GM12878 (cell line): ENCODE data around the gene PRKG1. TPM values are rescaled to one million over a fixed set of nuclear protein-coding genes. Genes with fewer than 3 reads are reported as not detected.

Source experiments
- ATAC-seq: fragments of 200-7000 bp; cut with Tn5 transposase; 3 replicates; pipeline ENCODE4 v1.9.1; 2020; ENCODE audit warnings: mild to moderate bottlenecking, moderate library complexity
- BruUV-seq: library from RNA; stranded (reverse); fragments of 400-500 nt; replicated peaks from 2 replicates; lab custom pipeline; 2021; lab: Mats Ljungman, UMichigan
- CTCF ChIA-PET: fragments of 300-600 bp; sonication (Branson Sonifier 250); formaldehyde crosslinking; extraction: SDS; loops from one replicate; lab custom pipeline; 2021; ENCODE audit warnings: inconsistent platforms; lab: Yijun Ruan, JAX
- POLR2A ChIA-PET: fragments of 350-600 bp; formaldehyde crosslinking; extraction: SDS; loops from one replicate; lab custom pipeline; 2021; ENCODE audit warnings: inconsistent platforms; lab: Charles Lee
- RAD21 ChIA-PET: fragments of 300-600 bp; sonication (Branson Sonifier 250); formaldehyde crosslinking; loops from one replicate; lab custom pipeline; 2023; ENCODE audit warnings: antibody characterized with exemption; ENCODE audit not compliant: unreplicated experiment; lab: Charles Lee
- SMC1A ChIA-PET: fragments of 300-600 bp; sonication (Branson Sonifier 250); formaldehyde crosslinking; loops from one replicate; lab custom pipeline; 2023; ENCODE audit not compliant: unreplicated experiment, uncharacterized antibody; lab: Charles Lee
- DNase-seq: peaks from one replicate; pipeline ENCODE4 v3.0.0-alpha.2; 2011; ENCODE audit warnings: low read depth, low spot score
- FAIRE-seq: peaks from 3 replicates; lab custom pipeline; 2011; peaks lifted over from hg19 to GRCh38; lab: Jason Lieb, UNC
- H2AFZ ChIP-seq: 2 replicates; pipeline ENCODE4 v1.6.0; 2011; ENCODE audit warnings: low read depth, low read length, control low read depth; ENCODE audit not compliant: control insufficient read depth
- H3K27ac ChIP-seq: 2 replicates; pipeline ENCODE4 v1.5.1; 2011; ENCODE audit warnings: control low read depth; ENCODE audit not compliant: control insufficient read depth, insufficient read depth
- H3K27me3 ChIP-seq, 2 experiments: replicated peaks in 1 of 2; 2 replicates each; pipeline versions ENCODE4 v1.6.0 to v1.6.1; 2011; ENCODE audit warnings: low read length in 1 of 2; ENCODE audit not compliant: control insufficient read depth in 2 of 2, insufficient read depth in 2 of 2
- H3K36me3 ChIP-seq, 2 experiments: 2 replicates each; pipeline ENCODE4 v1.5.1; 2011; ENCODE audit warnings: low read length in 1 of 2; ENCODE audit not compliant: control insufficient read depth in 2 of 2, insufficient read depth in 2 of 2
- H3K4me1 ChIP-seq: 2 replicates; pipeline ENCODE4 v1.6.1; 2011; ENCODE audit warnings: mild to moderate bottlenecking, low read length, moderate library complexity, mixed read lengths; ENCODE audit not compliant: control insufficient read depth, insufficient read depth
- H3K4me2 ChIP-seq: 2 replicates; pipeline ENCODE4 v1.6.0; 2011; ENCODE audit warnings: control low read depth; ENCODE audit not compliant: control insufficient read depth, insufficient read depth
- H3K4me3 ChIP-seq: fragments of 200-600 bp; sonication (generic); 2 replicates; pipeline ENCODE4 v1.5.1; 2016
- H3K79me2 ChIP-seq: 2 replicates; pipeline ENCODE4 v1.6.0; 2011; ENCODE audit warnings: low read length; ENCODE audit not compliant: control insufficient read depth, insufficient read depth
- H3K9ac ChIP-seq: 2 replicates; pipeline ENCODE4 v1.8.0; 2011; ENCODE audit warnings: low read length, control low read depth, mixed read lengths; ENCODE audit not compliant: control insufficient read depth, insufficient read depth
- H3K9me3 ChIP-seq: replicated peaks from 3 replicates; pipeline ENCODE4 v1.5.1; 2011; ENCODE audit warnings: mild to moderate bottlenecking, low read length; ENCODE audit not compliant: control insufficient read depth, insufficient read depth
- H4K20me1 ChIP-seq: 2 replicates; pipeline ENCODE4 v1.6.0; 2011; ENCODE audit not compliant: control insufficient read depth, insufficient read depth
- CEBPZ ChIP-seq: fragments of 150-350 bp; IDR thresholded peaks from 2 replicates; pipeline ENCODE4 v1.6.1; 2016; ENCODE audit warnings: low read depth, low read length
- E2F4 ChIP-seq: IDR thresholded peaks from 2 replicates; pipeline ENCODE4 v1.6.1; 2012; ENCODE audit warnings: low read depth, low read length, improper control_type of control experiment
- ETV6 ChIP-seq, 2 experiments: fragments of 450-650 bp in 1 of 2; IDR thresholded peaks in 1 of 2; conservative IDR thresholded peaks in 1 of 2; 2 replicates each; pipeline ENCODE4 v1.6.1; 2014; ENCODE audit warnings: antibody characterized with exemption in 1 of 2, borderline replicate concordance in 1 of 2, low read depth in 1 of 2, mild to moderate bottlenecking in 1 of 2, moderate library complexity in 1 of 2
- GABPA ChIP-seq: IDR thresholded peaks from 2 replicates; pipeline ENCODE4 v1.6.1; 2014; ENCODE audit warnings: antibody characterized with exemption, low read depth, mild to moderate bottlenecking, inconsistent platforms
- IKZF2 ChIP-seq, 2 experiments: fragments of 450-650 bp; IDR thresholded peaks; 2 replicates each; pipeline ENCODE4 v1.6.1; 2017; ENCODE audit warnings: mild to moderate bottlenecking in 2 of 2, moderate library complexity in 2 of 2
- NR2C2 ChIP-seq: IDR thresholded peaks from 2 replicates; pipeline ENCODE4 v1.6.1; 2011; ENCODE audit warnings: borderline replicate concordance, low read depth; ENCODE audit not compliant: control insufficient read depth, insufficient read length
- PML ChIP-seq: IDR thresholded peaks from 2 replicates; pipeline ENCODE4 v1.6.1; 2012; ENCODE audit warnings: low read length, inconsistent platforms
- RAD21 ChIP-seq: IDR thresholded peaks from 2 replicates; pipeline ENCODE4 v1.6.1; 2011; ENCODE audit warnings: mild to moderate bottlenecking, low read depth, low read length, moderate library complexity; ENCODE audit not compliant: insufficient read depth
- RUNX3 ChIP-seq: IDR thresholded peaks from 2 replicates; pipeline ENCODE4 v1.6.1; 2012; ENCODE audit warnings: low read length, inconsistent platforms
- SKIL ChIP-seq: fragments of 450-650 bp; IDR thresholded peaks from 2 replicates; pipeline ENCODE4 v1.6.1; 2017; ENCODE audit warnings: mild to moderate bottlenecking, low read depth, inconsistent platforms; ENCODE audit not compliant: poor library complexity, severe bottlenecking
- SREBF1 ChIP-seq: IDR thresholded peaks from 2 replicates; pipeline ENCODE4 v1.6.1; 2012; ENCODE audit warnings: mild to moderate bottlenecking, low read length
- WGBS: methylation state at CpG from one replicate; pipeline ENCODE4 v1.1.6; 2016; ENCODE audit warnings: low lambda C conversion rate; ENCODE audit not compliant: insufficient replicate concordance, insufficient coverage; ENCODE audit errors: missing lambda C conversion rate; 5-methylcytosine and 5-hydroxymethylcytosine counted together
- in situ Hi-C: fragments of 300-500 bp; cut with MboI; formaldehyde crosslinking; loops from 9 replicates; pipeline ENCODE4 v1.14.3; 2018; ENCODE audit warnings: mixed read lengths
- intact Hi-C: fragments of 100-400 bp; cut with micrococcal nuclease; formaldehyde crosslinking; loops from one replicate; pipeline ENCODE4 v1.14.2; 2022; ENCODE audit not compliant: unreplicated experiment
- polyA plus RNA-seq, 11 experiments: library from polyadenylated mRNA; depleted of rRNA in 4 of 11; unstranded in 6 of 11; stranded (reverse) in 5 of 11; fragments of >200 nt; fragmentation: Nextera tagmentation in 4 of 11; fragmentation: Illumina TruSeq in 1 of 11; extraction: Ambion mirVana in 4 of 11; extraction: Trizol in 1 of 11; gene quantifications; 1 replicate in 1 of 11; 2 replicates in 10 of 11; pipeline versions ENCODE4 v1.2.1 to v1.2.3, GENCODE V29; 2011 to 2016; ENCODE audit warnings: inconsistent platforms in 2 of 11, missing spikeins in 2 of 11, low read depth in 1 of 11
- total RNA-seq, 4 experiments: library from RNA; depleted of rRNA in 3 of 4; stranded (reverse); fragments of >200 nt in 3 of 4; fragmentation: Illumina TruSeq in 1 of 4; extraction: Trizol in 1 of 4; gene quantifications; 2 replicates each; pipeline versions ENCODE4 v1.2.1 to v1.2.3, GENCODE V29; 2013 to 2021

Gene PRKG1
- total and polyA plus RNA-seq, 10 of the 15 experiments (the other 5 are each of a cell fraction or from before 2014, with no cell fraction given), result 0.04 to 0.05 TPM; not detected in 8

GRCh38 chr10:51217505-51217904 is 143.2 kb downstream of the PRKG1 start:
- Histone ChIP-seq H3K36me3 (no peaks in the 10 kb centered on the region), H3K4me2 (no peak overlapping the region), H2AFZ (no peak overlapping the region), H3K4me1 (no peaks in the 10 kb centered on the region), H3K4me3 (no peak overlapping the region), H3K9ac (no peak overlapping the region), H3K27me3 (no peaks in the 10 kb centered on the region), H3K9me3 (no peaks in the 10 kb centered on the region), H3K27ac (no peak overlapping the region), H3K79me2 (no peaks in the 10 kb centered on the region), H4K20me1 (no peaks in the 10 kb centered on the region)
- SMC1A ChIA-PET, result no interaction called here
- FAIRE-seq (no peak), DNase-seq (no peak), ATAC-seq (no peak)
- in situ Hi-C loops, result no loop called here
- intact Hi-C loops, result no loop called here
- TF ChIP-seq E2F4 (no peak), IKZF2 (IDR thresholded peaks at IDR 0.05) (no peak), GABPA (no peak)
- RAD21 ChIA-PET, result no interaction called here
- CTCF ChIA-PET, result no interaction called here
- BruUV-seq, result no TSS peak
- POLR2A ChIA-PET, result no interaction called here
- 0% methylated on average over 1 of the region's 1 CpG for WGBS

GRCh38 chr10:51224671-51225161 is 150.4 kb downstream of the PRKG1 start:
- FAIRE-seq (no peak), DNase-seq (no peak), ATAC-seq (no peak)
- Histone ChIP-seq H3K27ac (no peak overlapping the region), H3K4me3 (no peak overlapping the region), H2AFZ (no peak overlapping the region), H3K4me1 (no peaks in the 10 kb centered on the region), H3K36me3 (no peaks in the 10 kb centered on the region), H3K9ac (no peak overlapping the region), H3K9me3 (no peaks in the 10 kb centered on the region), H3K27me3 (no peaks in the 10 kb centered on the region), H3K79me2 (no peaks in the 10 kb centered on the region), H4K20me1 (no peaks in the 10 kb centered on the region), H3K4me2 (no peak overlapping the region)
- ChIA-PET CTCF (no interaction called here), RAD21 (no interaction called here), SMC1A (no interaction called here), POLR2A (no interaction called here)
- 9% methylated on average over 5 of the region's 5 CpGs for WGBS
- in situ Hi-C loops (no loop called here), intact Hi-C loops (no loop called here)
- no TSS peak for BruUV-seq
- TF ChIP-seq SKIL (no peak), RUNX3 (no peak), NR2C2 (no peak), CEBPZ (no peak), RAD21 (no peak), SREBF1 (no peak), PML (no peak), ETV6 (conservative IDR thresholded peaks at IDR 0.05 in 1 of 2, IDR thresholded peaks at IDR 0.05 in 1 of 2; ENCODE audit: borderline replicate concordance in 1 of 2, low read depth in 1 of 2) (no peak)
